ENCODE measurements around the gene FOS.
"Not testable (repeated sequence)": the region's sequence is repeated elsewhere in the genome, so short reads cannot be mapped to it uniquely, and the experiment has no call there.

Gene FOS

GRCh38 chr14:75280291-75280830 lies 1.7 kb downstream of the FOS start:
- DNase-seq (ENCODE audit: low read depth): no peak
- TF ChIP-seq, protein P1, sequence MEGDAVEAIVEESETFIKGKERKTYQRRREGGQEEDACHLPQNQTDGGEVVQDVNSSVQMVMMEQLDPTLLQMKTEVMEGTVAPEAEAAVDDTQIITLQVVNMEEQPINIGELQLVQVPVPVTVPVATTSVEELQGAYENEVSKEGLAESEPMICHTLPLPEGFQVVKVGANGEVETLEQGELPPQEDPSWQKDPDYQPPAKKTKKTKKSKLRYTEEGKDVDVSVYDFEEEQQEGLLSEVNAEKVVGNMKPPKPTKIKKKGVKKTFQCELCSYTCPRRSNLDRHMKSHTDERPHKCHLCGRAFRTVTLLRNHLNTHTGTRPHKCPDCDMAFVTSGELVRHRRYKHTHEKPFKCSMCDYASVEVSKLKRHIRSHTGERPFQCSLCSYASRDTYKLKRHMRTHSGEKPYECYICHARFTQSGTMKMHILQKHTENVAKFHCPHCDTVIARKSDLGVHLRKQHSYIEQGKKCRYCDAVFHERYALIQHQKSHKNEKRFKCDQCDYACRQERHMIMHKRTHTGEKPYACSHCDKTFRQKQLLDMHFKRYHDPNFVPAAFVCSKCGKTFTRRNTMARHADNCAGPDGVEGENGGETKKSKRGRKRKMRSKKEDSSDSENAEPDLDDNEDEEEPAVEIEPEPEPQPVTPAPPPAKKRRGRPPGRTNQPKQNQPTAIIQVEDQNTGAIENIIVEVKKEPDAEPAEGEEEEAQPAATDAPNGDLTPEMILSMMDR (conservative IDR thresholded peaks at IDR 0.05; ENCODE audit: control insufficient read depth, insufficient read depth, low read depth, low read length): no peak
- peak overlapping the region; percentile 92 for H3K4me3 ChIP-seq (ENCODE audit: control insufficient read depth, low read depth, low read length)

DNA sequence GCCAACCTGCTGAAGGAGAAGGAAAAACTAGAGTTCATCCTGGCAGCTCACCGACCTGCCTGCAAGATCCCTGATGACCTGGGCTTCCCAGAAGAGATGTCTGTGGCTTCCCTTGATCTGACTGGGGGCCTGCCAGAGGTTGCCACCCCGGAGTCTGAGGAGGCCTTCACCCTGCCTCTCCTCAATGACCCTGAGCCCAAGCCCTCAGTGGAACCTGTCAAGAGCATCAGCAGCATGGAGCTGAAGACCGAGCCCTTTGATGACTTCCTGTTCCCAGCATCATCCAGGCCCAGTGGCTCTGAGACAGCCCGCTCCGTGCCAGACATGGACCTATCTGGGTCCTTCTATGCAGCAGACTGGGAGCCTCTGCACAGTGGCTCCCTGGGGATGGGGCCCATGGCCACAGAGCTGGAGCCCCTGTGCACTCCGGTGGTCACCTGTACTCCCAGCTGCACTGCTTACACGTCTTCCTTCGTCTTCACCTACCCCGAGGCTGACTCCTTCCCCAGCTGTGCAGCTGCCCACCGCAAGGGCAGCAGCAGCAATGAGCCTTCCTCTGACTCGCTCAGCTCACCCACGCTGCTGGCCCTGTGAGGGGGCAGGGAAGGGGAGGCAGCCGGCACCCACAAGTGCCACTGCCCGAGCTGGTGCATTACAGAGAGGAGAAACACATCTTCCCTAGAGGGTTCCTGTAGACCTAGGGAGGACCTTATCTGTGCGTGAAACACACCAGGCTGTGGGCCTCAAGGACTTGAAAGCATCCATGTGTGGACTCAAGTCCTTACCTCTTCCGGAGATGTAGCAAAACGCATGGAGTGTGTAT lies 2.4 kb downstream of the FOS start:
- TF ChIP-seq, protein P1 (conservative IDR thresholded peaks at IDR 0.05; ENCODE audit: control insufficient read depth, insufficient read depth, low read depth, low read length): no peak
- no peak for DNase-seq (ENCODE audit: low read depth)
- H3K4me3 ChIP-seq (ENCODE audit: control insufficient read depth, low read depth, low read length): no peak overlapping the region

GRCh38 chr14:75281654-75282019 lies 3.0 kb downstream of the FOS start:
- H3K4me3 ChIP-seq (ENCODE audit: control insufficient read depth, low read depth, low read length): no peak overlapping the region
- TF ChIP-seq, protein P1 (conservative IDR thresholded peaks at IDR 0.05; ENCODE audit: control insufficient read depth, insufficient read depth, low read depth, low read length): no peak
- DNase-seq (ENCODE audit: low read depth): no peak

GRCh38 chr14:75282170-75282554 lies 3.5 kb downstream of the FOS start:
- H3K4me3 ChIP-seq (ENCODE audit: control insufficient read depth, low read depth, low read length): no peak overlapping the region
- DNase-seq (ENCODE audit: low read depth): no peak
- TF ChIP-seq, protein P1 (conservative IDR thresholded peaks at IDR 0.05; ENCODE audit: control insufficient read depth, insufficient read depth, low read depth, low read length): no peak

DNA sequence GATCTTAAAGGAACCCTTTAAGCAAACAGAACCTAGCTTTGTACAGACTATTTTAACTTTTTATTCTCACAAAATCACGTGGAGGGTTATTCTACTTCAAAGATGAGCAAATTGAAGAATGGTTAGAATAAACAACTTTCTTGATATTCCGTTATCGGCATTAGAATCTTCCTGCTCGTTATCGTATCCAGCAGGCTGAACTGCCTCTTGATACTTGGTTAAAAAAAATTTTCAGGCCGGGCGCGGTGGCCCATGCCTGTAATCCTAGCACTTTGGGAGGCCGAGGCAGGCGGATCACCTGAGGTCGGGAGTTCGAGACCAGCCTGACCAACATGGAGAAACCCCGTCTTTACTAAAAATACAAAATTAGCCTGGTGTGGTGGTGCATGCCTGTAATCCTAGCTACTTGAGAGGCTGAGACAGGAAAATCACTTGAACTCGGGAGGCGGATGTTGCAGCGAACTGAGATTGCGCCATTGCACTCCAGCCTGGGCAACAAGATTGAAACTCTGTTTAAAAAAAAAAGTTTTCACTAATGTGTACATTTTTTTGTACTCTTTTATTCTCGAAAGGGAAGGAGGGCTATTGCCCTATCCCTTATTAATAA lies 4.0 kb downstream of the FOS start:
- H3K4me3 ChIP-seq (ENCODE audit: control insufficient read depth, low read depth, low read length); DNase-seq (ENCODE audit: low read depth): not testable (repeated sequence)

DNA sequence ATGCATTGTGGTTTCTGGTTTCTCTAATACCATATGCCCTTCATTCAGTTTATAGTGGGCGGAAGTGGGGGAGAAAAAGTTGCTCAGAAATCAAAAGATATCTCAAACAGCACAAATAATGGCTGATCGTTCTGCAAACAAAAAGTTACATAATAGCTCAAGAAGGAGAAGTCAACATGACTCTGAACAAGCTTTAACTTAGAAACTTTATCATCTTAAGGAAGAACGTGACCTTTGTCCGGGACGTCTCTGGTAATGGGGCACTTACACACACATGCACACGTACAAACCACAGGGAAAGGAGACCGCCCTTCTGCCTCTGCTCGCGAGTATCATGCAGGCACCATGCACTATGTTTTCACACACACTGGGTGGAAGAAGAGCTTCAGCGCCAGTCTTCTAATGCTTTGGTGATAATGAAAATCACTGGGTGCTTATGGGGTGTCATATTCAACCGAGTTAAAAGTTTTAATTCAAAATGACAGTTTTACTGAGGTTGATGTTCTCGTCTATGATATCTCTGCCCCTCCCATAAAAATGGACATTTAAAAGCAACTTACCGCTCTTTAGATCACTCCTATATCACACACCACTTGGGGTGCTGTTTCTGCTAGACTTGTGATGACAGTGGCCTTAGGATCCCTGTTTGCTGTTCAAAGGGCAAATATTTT lies 4.7 kb downstream of the FOS start:
- H3K4me3 ChIP-seq (ENCODE audit: control insufficient read depth, low read depth, low read length): no peak overlapping the region
- TF ChIP-seq, protein P1 (conservative IDR thresholded peaks at IDR 0.05; ENCODE audit: control insufficient read depth, insufficient read depth, low read depth, low read length): peak; percentile 5
- no peak for DNase-seq (ENCODE audit: low read depth)

Measured in fibroblast of mammary gland (primary cell).